PC-9 (cell line): ENCODE data around the gene FLAD1. TPM values are rescaled to one million over a fixed set of nuclear protein-coding genes. Genes with fewer than 3 reads are reported as not detected.
A peak's percentile ranks its signal among the peaks of the same experiment; 100 is the strongest.

ENCODE experiments used
- BruUV-seq: library from RNA; stranded (reverse); fragments of 400-500 nt; replicated peaks from 2 replicates; lab custom pipeline; 2021; lab: Mats Ljungman, UMichigan
- CTCF ChIA-PET: fragments of 300-600 bp; sonication (Branson Sonifier 250); formaldehyde crosslinking; loops from one replicate; lab custom pipeline; 2022; ENCODE audit warnings: antibody characterized with exemption; lab: Charles Lee
- POLR2A ChIA-PET: fragments of 300-600 bp; sonication (Branson Sonifier 250); formaldehyde crosslinking; loops from one replicate; lab custom pipeline; 2022; ENCODE audit warnings: antibody characterized with exemption; ENCODE audit not compliant: unreplicated experiment; lab: Charles Lee
- DNase-seq, 2 experiments: peaks; one replicate each; pipeline versions ENCODE4 v3.0.0 to v3.0.0-alpha.2; 2015 to 2022; ENCODE audit warnings: mixed read lengths in 1 of 2
- H2AFZ ChIP-seq: fragments of 200-600 bp; sonication (generic); 2 replicates; pipeline ENCODE4 v1.8.1; 2017; ENCODE audit warnings: antibody characterized with exemption
- H3F3A ChIP-seq: fragments of 200-600 bp; sonication (generic); 2 replicates; pipeline ENCODE4 v1.8.1; 2017; ENCODE audit warnings: antibody characterized with exemption, mild to moderate bottlenecking, low read depth; ENCODE audit not compliant: insufficient read depth
- H3K27ac ChIP-seq: fragments of 200-600 bp; sonication (generic); 2 replicates; pipeline ENCODE4 v1.6.1; 2016; ENCODE audit warnings: mixed run types
- H3K27me3 ChIP-seq: fragments of 200-600 bp; sonication (generic); 2 replicates; pipeline ENCODE4 v1.6.1; 2016; ENCODE audit warnings: low read depth, mixed run types; ENCODE audit not compliant: insufficient read depth
- H3K36me3 ChIP-seq: fragments of 200-600 bp; sonication (generic); 2 replicates; pipeline ENCODE4 v1.6.1; 2016; ENCODE audit warnings: low read depth, mixed run types
- H3K4me1 ChIP-seq: fragments of 200-600 bp; sonication (generic); replicated peaks from 2 replicates; pipeline ENCODE4 v1.6.1; 2016; ENCODE audit warnings: mixed run types; ENCODE audit not compliant: insufficient read depth
- H3K4me2 ChIP-seq: fragments of 200-600 bp; sonication (generic); 2 replicates; pipeline ENCODE4 v1.6.1; 2017; ENCODE audit warnings: mixed run types
- H3K4me3 ChIP-seq: fragments of 200-600 bp; sonication (generic); 2 replicates; pipeline ENCODE4 v1.6.1; 2016; ENCODE audit warnings: mixed run types
- H3K79me2 ChIP-seq: fragments of 200-600 bp; sonication (generic); 2 replicates; pipeline ENCODE4 v1.6.1; 2017; ENCODE audit warnings: low read depth, mixed run types
- H3K9me2 ChIP-seq: fragments of 200-600 bp; sonication (generic); 2 replicates; pipeline ENCODE4 v1.8.1; 2017; ENCODE audit warnings: mild to moderate bottlenecking; ENCODE audit not compliant: insufficient read depth
- H3K9me3 ChIP-seq: fragments of 200-600 bp; sonication (generic); 2 replicates; pipeline ENCODE4 v1.8.1; 2016; ENCODE audit warnings: low read depth; ENCODE audit not compliant: insufficient read depth
- H4K20me1 ChIP-seq: fragments of 200-600 bp; sonication (generic); 2 replicates; pipeline ENCODE4 v1.8.1; 2017; ENCODE audit not compliant: insufficient read depth
- EZH2 ChIP-seq: fragments of 200-600 bp; sonication (generic); IDR thresholded peaks from 2 replicates; pipeline ENCODE4 v1.8.0; 2017; ENCODE audit warnings: antibody characterized with exemption, low read depth
- intact Hi-C: fragments of 100-400 bp; cut with micrococcal nuclease; formaldehyde crosslinking; loops from one replicate; pipeline ENCODE4 v1.10.0; 2022; ENCODE audit not compliant: unreplicated experiment
- total RNA-seq: library from RNA; stranded (reverse); gene quantifications from 2 replicates; pipeline ENCODE4 v1.2.3, GENCODE V29; 2021
- TF ChIP-seq, protein P1 (sequence below): fragments of 200-600 bp; sonication (generic); conservative IDR thresholded peaks from 2 replicates; pipeline ENCODE4 v1.6.1; 2017; ENCODE audit warnings: mixed run types, antibody characterized with exemption, mild to moderate bottlenecking, moderate library complexity

FLAD1 gene
- total RNA-seq, 1 experiment from 2014 or later: 54.2 TPM

DNA sequence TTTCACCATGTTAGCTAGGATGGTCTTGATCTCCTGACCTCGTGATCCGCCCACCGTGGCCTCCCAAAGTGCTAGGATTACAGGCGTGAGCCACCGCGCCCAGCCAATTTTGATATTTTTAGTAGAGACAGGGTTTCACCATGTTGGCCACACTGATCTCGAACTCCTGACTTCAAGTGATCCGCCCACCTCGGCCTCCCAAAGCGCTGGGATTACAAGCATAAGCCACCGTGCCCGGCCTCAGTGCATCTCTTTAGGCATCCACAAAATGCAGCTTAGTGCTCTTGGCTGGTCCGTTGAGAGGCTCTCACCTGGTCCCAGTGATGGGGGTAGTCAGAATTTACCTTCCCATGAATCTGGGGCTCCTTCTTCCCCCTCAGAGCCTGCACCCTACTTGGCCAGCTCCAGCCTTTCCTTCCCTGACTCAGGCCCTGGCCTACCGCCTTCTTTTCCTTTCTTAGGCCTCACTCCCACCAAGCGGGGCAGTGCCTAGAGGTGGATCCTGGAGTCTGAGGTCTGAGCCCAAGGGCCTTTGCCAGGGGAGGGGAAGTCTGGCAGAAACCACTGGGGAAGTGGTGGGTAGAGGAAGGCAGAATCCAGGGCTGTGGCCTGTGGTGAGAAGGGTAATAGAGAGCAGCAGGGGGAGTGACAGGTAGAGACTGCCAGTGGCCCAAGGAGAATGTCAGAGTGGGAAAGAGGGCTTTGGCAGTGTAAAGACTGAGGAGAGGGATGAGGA lies 14.0 kb downstream of the FLAD1 start:
- Histone ChIP-seq H3K79me2 (peaks cover 7% of the 10 kb centered on the region; the same call in 1 of the 2 replicates), H3K4me1 (peaks cover 28% of the 10 kb centered on the region), H3F3A (peaks cover 49% of the 10 kb centered on the region), H3K27me3 (no peaks in the 10 kb centered on the region), H2AFZ (no peak overlapping the region), H3K4me2 (no peak overlapping the region), H3K27ac (no peak overlapping the region), H4K20me1 (no peaks in the 10 kb centered on the region), H3K36me3 (no peaks in the 10 kb centered on the region), H3K9me2 (no peaks in the 10 kb centered on the region), H3K9me3 (no peaks in the 10 kb centered on the region), H3K4me3 (no peak overlapping the region)
- CTCF ChIA-PET: interaction anchor here (0.7 kb wide), 1 partner anchor 10 kb away, joined by 7 read pairs; no protein-coding TSS in a partner anchor
- intact Hi-C loops: no loop called here
- no TSS peak for BruUV-seq
- DNase-seq: no peak
- no peak for TF ChIP-seq EZH2
- TF ChIP-seq, protein P1, sequence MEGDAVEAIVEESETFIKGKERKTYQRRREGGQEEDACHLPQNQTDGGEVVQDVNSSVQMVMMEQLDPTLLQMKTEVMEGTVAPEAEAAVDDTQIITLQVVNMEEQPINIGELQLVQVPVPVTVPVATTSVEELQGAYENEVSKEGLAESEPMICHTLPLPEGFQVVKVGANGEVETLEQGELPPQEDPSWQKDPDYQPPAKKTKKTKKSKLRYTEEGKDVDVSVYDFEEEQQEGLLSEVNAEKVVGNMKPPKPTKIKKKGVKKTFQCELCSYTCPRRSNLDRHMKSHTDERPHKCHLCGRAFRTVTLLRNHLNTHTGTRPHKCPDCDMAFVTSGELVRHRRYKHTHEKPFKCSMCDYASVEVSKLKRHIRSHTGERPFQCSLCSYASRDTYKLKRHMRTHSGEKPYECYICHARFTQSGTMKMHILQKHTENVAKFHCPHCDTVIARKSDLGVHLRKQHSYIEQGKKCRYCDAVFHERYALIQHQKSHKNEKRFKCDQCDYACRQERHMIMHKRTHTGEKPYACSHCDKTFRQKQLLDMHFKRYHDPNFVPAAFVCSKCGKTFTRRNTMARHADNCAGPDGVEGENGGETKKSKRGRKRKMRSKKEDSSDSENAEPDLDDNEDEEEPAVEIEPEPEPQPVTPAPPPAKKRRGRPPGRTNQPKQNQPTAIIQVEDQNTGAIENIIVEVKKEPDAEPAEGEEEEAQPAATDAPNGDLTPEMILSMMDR: no peak
- POLR2A ChIA-PET: interaction anchor here (0.6 to 0.7 kb wide), 2 partner anchors 25 to 66 kb away, joined by 6 read pairs; partner anchors contain the start of gene EFNA4

DNA sequence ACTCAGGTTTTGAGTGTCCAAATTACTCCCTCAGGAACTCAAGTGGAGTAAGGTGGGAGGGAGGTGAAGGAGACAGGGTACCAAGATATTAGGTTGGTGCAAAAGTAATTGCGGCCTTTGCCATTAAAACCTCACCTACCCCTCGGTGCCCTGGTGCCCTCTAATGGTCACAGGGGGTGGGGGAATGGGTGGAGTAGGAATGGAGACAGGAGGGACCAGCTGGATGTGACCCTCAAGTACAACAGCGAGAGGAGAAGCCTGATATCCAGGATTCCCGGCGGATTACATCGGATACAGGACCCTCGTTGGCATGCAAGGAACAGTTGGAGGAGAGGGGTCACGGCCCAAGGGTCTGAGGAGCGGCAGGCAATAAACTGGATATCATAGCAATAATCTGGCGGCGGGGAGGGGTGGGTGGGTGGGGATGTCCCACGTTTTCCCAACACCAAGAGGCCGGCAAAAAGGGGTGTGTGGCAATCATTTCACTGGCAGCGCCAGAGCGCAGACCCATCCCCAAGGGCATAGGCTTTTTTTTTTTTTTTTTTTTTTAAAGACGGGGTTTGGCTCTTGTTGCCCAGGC lies 15.1 kb downstream of the FLAD1 start:
- H4K20me1 ChIP-seq: no peaks in the 10 kb centered on the region
- no peak overlapping the region for H3K27ac ChIP-seq
- CTCF ChIA-PET: no interaction called here
- peaks cover 40% of the 10 kb centered on the region for H3F3A ChIP-seq
- TF ChIP-seq, protein P1: no peak
- TF ChIP-seq EZH2: no peak
- H3K9me2 ChIP-seq: no peaks in the 10 kb centered on the region
- no peaks in the 10 kb centered on the region for H3K9me3 ChIP-seq
- POLR2A ChIA-PET: no interaction called here
- H3K36me3 ChIP-seq: no peaks in the 10 kb centered on the region
- peaks cover 14% of the 10 kb centered on the region for H3K79me2 ChIP-seq
- intact Hi-C loops: no loop called here
- no TSS peak for BruUV-seq
- H3K27me3 ChIP-seq: no peaks in the 10 kb centered on the region
- no peak for DNase-seq
- H3K4me2 ChIP-seq: no peak overlapping the region
- H3K4me3 ChIP-seq: no peak overlapping the region
- H3K4me1 ChIP-seq: peaks cover 25% of the 10 kb centered on the region
- H2AFZ ChIP-seq: no peak overlapping the region

DNA sequence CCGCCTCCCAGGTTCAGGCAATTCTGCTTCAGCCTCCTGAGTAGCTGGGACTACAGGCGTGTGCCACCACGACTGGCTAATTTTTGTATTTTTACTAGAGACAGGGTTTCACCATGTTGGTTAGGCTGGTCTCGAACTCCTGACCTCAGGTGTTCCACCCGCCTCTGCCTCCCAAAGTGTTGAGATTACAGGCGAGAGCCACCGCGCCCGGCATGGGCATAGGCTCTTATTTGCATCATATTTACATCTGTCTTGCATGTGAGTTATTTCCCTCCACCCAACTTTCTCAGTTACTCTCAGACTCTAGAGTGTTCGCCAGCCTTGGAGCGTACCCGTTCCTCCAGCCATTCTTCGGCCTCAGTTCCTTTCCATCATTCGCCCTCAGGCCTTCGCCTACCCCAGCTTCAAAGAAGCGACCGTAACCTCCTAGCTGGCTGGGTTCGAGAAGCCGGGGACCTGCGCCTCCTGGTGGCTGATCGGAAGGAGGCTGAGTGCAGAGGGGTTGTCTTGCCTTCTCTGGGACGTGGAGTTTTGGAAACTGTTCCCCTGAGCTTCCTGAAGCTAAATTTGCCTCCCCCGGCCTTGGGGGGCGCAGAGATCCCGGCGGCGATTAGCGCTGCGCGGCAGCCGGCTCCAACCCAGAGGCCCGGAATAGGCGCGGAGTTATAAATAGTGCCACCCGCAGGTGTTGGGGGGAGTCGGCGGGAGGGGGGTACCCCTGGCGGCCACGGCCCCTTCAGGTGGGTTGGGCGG lies 15.8 kb downstream of the FLAD1 start:
- H3K79me2 ChIP-seq: peaks cover 21% of the 10 kb centered on the region
- H3F3A ChIP-seq: peaks cover 34% of the 10 kb centered on the region
- no peak overlapping the region for H3K27ac ChIP-seq
- H3K9me3 ChIP-seq: no peaks in the 10 kb centered on the region
- TF ChIP-seq, protein P1: peak; percentile 39; the same call in 1 of the 2 replicates
- no peak for TF ChIP-seq EZH2
- no TSS peak for BruUV-seq
- H4K20me1 ChIP-seq: no peaks in the 10 kb centered on the region
- no peaks in the 10 kb centered on the region for H3K9me2 ChIP-seq
- peaks cover 25% of the 10 kb centered on the region for H3K4me1 ChIP-seq
- H2AFZ ChIP-seq: no peak overlapping the region
- intact Hi-C loops: no loop called here
- no peak for DNase-seq
- POLR2A ChIA-PET: no interaction called here
- CTCF ChIA-PET: interaction anchor here (0.7 kb wide), 1 partner anchor 26 kb away, joined by 4 read pairs; no protein-coding TSS in a partner anchor
- no peak overlapping the region for H3K4me3 ChIP-seq
- H3K36me3 ChIP-seq: no peaks in the 10 kb centered on the region
- no peak overlapping the region for H3K4me2 ChIP-seq
- H3K27me3 ChIP-seq: no peaks in the 10 kb centered on the region
